IPS-11a (cell line): ENCODE measurements around the gene CES5A.
"Not testable (repeated sequence)": the region's sequence is repeated elsewhere in the genome, so short reads cannot be mapped to it uniquely, and the experiment has no call there.

Source experiments
- H3K4me3 ChIP-seq: one replicate; pipeline ENCODE4 v1.5.1; 2013; ENCODE audit warnings: low read depth, low read length, control low read depth

CES5A gene

DNA sequence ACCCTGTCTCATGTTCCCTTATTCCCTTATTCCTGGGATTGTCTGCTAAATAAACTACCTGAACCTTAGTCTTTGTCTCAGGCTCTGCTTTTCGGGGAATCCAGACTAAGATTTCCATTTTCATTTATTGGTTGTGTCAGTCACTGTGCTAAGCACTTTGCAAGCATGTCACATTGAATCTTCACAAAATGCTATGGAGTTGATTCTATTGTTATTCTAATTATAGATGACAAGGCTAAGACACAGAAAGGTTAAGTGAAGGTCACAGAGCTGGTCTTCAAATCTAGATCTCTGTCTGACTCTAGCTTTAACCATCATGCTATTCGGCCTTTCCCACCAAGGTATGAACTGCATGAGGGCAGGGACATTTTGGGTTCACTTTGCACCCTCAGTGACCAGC is 13.4 kb upstream of the CES5A start:
- no peak overlapping the region for H3K4me3 ChIP-seq

DNA sequence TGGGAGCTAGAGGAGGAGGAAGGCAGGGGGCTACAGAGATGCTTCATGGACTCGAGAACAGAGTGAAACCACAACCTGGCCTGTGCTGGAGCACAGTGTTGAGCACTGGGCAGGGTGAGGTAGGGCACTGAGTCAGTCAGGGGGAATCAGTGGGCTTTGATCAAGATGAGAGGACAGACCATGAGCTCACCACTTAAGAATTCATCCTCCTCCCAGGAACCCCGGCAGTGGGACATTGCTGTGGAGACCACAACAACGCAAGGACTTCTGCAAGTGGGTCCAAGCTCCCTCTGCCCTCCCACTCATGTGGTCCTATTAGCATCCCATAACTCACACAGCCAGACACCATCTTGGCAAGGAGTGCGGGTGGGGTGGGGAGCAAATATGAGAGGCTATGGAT is 1.7 kb upstream of the CES5A start:
- no peak overlapping the region for H3K4me3 ChIP-seq

DNA sequence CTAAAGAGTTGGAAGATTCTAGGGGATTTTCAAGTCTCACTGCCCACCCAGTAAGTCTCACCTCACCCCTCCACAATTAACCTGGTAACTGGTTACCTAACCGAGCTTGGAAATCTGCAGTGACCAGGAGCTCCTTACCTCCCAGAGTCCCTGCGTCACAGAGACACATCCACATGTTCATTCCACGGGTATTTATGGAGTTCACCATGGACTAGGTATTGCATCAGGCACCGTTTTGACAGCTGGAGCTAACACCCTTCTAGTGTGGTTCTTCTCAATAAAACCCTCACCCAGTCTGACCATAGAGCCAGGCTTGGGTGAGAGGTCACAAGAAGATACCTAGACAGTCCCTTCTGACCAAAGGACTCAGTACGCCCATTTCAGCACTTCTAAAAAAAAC is 2.1 kb downstream of the CES5A start:
- no peak overlapping the region for H3K4me3 ChIP-seq

- no peak overlapping the region for H3K4me3 ChIP-seq
Measured at GRCh38 chr16:55872130-55872529, 3.0 kb downstream of the CES5A start.

DNA sequence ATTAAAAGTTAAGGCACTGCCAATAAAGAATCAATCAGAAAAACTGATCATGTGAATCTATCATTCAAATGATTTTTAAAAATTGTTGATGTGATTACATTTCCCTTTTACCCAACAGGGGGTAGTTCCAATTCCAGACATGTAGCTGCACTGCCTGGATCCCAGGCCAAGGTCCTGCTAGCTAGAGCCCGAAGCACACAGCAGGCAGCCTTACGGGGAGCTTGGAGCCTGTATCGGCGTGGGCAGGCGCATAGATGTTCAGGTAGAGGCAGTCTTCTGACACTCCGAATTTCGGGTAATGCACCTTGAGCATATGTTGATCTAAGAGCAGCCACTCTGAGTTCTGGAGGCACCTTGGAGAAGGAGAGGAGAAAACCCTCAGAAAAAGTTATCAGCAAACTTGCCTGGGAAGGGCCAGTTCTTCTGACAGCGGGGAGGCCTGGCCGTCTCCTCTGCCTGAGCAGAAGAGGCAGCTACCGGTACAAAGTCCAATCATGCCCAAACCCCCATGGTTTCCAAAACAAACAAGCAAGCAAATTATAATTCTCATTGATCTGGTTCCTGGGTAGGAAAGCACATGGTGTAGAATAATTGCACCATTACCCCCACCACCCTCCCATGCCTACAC is 3.6 kb downstream of the CES5A start:
- H3K4me3 ChIP-seq: no peak overlapping the region

DNA sequence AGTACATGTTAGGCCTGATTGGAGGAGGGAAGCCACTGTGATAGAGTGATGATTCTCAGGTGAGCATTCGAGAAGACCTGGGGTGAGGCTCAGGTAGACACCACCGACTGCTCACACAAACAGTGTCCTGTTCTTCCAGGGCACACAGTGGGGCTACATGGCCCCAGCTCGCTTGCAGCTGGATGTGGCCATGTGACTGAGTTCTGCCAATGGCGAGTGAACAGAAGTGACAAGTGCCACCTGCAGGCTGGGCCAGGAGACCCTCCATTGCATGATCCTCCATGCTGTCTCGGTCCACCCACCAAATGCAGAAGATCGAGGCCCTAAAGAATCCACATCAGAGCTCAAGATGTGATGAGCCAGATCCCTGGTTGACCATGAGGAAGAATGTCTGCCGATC is 6.2 kb downstream of the CES5A start:
- no peak overlapping the region for H3K4me3 ChIP-seq

DNA sequence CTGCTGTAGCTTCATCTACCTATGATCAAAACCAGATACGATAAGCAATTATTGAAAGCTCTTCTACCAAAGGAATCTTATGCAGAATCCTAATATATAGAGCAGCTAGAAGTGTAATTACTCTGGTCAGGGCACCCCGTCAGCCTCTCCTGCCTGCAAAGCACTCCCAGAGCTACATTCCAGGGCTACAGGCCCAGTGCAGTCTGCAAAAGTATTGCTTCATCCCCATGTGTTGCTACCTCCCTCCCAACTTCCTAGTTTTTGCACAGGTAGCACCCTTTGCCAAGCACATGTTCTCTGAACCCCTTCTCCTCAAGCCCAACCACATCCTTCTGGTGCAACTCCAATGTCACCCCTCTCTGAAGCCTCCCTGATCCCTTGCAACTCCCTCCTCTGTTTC is 7.0 kb downstream of the CES5A start:
- H3K4me3 ChIP-seq: no peak overlapping the region

DNA sequence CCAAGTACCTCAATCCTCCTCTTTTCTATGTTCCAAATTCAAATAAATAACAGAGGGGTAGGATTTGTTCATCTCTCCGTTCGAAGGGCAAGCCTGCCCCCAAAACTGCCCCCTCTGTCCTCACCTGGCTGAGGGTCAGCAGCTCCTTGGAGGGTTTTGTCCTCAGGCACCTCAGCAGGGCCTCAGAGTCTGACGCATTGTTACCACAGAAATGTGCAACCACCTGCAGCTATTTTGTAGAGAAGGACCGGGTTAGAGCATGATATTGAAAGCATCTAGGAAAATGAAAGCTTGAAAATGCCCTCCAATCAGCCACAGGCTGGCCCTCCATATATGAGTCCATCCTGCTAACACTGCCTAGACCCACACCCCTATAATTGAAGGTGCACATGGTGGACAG is 13.9 kb downstream of the CES5A start:
- H3K4me3 ChIP-seq: no peak overlapping the region

- not testable (repeated sequence) for H3K4me3 ChIP-seq
Measured at GRCh38 chr16:55857650-55858049, 17.5 kb downstream of the CES5A start.

DNA sequence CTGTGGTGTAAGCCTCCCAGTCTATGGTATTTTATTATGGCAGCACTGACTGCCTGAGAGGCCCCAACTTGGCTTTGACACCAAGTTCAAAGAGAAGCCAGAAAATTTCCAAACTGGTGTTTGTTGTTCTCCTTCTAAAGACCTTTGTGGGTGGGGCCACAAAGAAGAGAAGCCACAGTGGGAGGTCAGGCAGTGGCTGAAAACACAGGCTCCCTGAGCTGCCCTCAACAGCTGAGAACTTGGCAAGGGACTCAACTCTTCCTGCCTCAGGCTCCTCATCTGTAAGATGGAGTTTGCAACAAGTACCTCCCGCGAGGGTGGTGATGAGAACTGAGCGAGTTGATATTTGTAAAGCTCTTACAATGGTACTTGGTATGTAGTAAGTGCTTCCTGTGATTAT is 18.2 kb downstream of the CES5A start:
- H3K4me3 ChIP-seq: no peak overlapping the region

- no peak overlapping the region for H3K4me3 ChIP-seq
Measured at GRCh38 chr16:55853114-55853513, 22.1 kb downstream of the CES5A start.

GRCh38 chr16:55849536-55849935 is 25.6 kb downstream of the CES5A start:
- no peak overlapping the region for H3K4me3 ChIP-seq

DNA sequence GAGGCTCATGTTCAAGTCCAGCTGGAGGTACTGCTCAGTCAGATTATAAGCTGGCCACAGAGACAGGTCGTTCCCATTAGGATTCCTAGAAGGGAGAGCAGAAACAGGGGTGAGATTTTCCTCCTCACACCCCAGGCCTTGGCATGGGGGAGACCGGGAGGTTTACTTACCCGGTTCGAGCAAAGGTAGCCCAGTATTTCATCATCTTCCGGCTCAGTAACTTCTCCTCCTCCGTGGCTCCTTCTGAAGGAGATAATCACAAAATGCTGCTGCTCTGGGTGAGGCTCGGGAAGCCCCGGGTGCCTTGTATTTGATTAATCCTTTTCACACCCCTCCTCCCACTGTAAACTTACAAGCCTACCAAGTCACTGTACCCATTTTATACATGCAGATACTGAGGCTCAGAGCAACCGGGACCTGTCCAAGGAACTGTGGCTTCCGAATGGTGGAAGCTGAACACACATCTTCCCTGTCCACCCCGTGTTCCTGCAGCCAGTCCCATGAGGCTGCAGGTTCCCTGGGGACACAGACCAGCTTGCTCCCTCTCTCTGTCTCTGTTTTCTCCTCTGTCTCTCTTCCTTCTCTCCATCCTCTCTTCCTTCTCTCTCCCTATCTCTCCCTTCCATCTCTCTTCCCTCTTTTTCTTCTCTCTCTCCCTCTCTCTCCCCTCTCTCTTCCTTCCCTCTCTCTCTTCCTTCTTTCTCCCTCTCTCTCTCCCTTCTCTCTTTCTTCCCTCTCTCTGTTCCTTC is 28.4 kb downstream of the CES5A start:
- no peak overlapping the region for H3K4me3 ChIP-seq

- H3K4me3 ChIP-seq: no peak overlapping the region
Measured at GRCh38 chr16:55843105-55843395, 32.1 kb downstream of the CES5A start.

DNA sequence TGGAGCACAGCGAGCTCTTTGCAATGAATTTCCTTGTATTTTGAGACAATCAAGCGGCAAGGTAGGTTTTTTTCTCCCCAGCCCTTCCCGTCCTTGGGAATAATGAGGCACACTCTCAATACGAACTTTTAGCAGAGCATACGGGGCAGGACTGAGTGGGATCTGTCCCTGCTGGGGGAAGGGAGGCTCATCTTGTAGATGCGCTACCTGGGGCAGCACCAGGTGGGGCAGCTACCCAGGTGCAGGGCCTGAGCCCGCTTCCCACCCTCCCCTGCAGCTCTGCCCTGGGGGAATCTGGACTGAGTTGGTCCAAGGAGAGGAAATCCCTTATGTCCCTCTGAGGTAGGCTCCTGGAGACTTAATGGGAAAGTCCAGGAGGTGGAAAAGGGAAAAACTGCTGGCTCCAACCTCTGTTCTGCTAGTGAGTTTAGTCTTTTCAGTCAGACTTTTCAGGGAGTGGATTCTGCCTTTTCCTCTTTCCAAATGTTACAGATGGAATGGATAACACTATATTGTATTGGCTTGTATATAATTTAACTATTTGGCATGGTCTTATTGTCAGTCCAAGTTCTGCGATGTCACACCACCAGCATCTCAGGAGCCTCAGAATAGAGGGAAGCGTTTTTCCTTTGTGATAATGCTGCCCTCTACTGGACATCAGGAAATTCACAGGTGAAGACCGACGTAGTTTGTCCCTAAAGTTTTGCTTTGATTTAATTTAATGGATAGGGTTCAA is 32.6 kb downstream of the CES5A start:
- H3K4me3 ChIP-seq: no peak overlapping the region

GRCh38 chr16:55839115-55839514 is 36.1 kb downstream of the CES5A start:
- no peak overlapping the region for H3K4me3 ChIP-seq

DNA sequence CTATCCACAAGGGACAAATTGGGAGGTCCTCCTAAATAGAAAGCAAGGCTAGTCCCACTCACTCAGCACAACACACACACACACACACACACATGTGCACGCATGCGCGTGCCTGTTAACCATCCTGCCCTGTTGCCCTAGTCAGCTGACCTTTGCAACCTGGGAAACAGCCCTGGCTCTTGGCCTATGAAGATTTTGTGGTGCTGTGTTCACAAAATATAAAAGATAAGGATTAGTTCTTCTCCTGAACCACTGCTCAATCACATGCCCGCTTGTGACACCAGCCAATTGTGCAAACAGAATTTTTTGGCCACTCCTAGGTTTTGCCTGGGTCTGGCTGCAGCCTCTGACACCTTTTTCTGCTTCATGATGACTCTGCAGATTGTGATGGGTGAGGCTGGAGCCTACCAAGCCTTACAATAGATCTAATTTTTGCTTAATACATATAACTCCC is 39.0 kb downstream of the CES5A start:
- H3K4me3 ChIP-seq: no peak overlapping the region

DNA sequence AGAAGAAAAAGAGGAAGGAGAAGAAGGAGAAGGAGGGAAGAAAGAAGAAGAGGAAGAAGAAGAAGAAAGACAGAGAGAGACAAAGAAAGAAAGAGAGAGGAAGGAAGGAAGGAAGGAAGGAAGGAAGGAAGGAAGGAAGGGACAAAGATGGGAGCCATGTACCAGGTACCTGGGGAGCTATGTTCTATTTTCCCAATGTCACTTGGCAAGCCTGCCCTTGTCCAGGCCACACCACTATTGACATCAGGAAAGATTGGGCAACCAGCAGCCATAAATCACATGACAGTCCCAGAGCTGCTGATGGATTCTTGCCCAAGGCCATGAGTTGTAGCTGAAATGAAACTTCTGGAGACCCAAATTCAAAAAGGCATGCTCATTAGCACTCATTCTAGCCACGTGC is 39.6 kb downstream of the CES5A start:
- no peak overlapping the region for H3K4me3 ChIP-seq

DNA sequence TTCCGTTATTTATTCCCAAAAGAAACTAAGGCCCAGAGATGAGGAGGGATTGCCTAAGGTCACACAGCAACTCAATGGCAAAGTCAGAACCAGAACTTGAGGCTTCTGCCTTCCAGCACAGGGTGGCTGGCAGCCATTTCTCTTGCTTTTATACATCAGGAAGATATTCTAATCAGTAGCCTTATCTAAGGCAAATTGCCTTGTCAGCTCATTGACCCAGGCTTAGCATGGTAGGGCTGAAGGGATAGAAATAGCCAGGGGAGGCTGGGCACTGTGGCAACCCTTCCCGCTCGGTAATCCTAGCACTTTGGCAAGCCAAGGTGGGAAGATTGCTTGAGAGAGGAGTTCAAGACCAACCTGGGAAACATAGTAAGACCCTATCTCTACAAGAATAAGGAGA is 40.0 kb downstream of the CES5A start:
- not testable (repeated sequence) for H3K4me3 ChIP-seq

GRCh38 chr16:55834049-55834448 is 41.1 kb downstream of the CES5A start:
- H3K4me3 ChIP-seq: no peak overlapping the region

- H3K4me3 ChIP-seq: no peak within 1 kb of the TSS
Measured at GRCh38 chr16:55832773-55833691, 42.1 kb downstream of the CES5A start, which contains the start of gene CES1. Gene CES1, minus strand, starts transcription at chr16:55833096. Its CDS starts 41 bp downstream, at chr16:55833055.
